Bronchial epithelial cell (primary cell): ENCODE data around the gene CD96. TPM values are rescaled to one million over a fixed set of nuclear protein-coding genes. Genes with fewer than 3 reads are reported as not detected.

Source experiments
- DNase-seq: peaks from one replicate; pipeline ENCODE4 v3.0.0-alpha.2; 2010; ENCODE audit warnings: low read depth
- FAIRE-seq: peaks from 2 replicates; lab custom pipeline; 2011; peaks lifted over from hg19 to GRCh38; lab: Jason Lieb, UNC
- H3K27me3 ChIP-seq: 2 replicates; pipeline ENCODE4 v1.5.1; 2011; ENCODE audit warnings: low read length; ENCODE audit not compliant: control insufficient read depth, insufficient read depth
- H3K36me3 ChIP-seq: 2 replicates; pipeline ENCODE4 v1.5.1; 2011; ENCODE audit warnings: low read length; ENCODE audit not compliant: control insufficient read depth, insufficient read depth
- H3K4me3 ChIP-seq: 2 replicates; pipeline ENCODE4 v1.5.1; 2011; ENCODE audit warnings: mild to moderate bottlenecking, low read depth, low read length, control low read depth
- total RNA-seq: library from RNA; depleted of rRNA; stranded (reverse); fragments of >200 nt; gene quantifications from 2 replicates; pipeline ENCODE4 v1.2.1, GENCODE V29; 2014
- TF ChIP-seq, protein P1 (sequence below): IDR thresholded peaks from 2 replicates; pipeline ENCODE4 v1.5.1; 2011; ENCODE audit warnings: mild to moderate bottlenecking, moderate library complexity, low read length, control low read depth, inconsistent platforms; ENCODE audit not compliant: insufficient read depth, severe bottlenecking

Gene CD96
- total RNA-seq, 1 donor from 2014 or later, result not detected

GRCh38 chr3:111688190-111688800, 146.3 kb downstream of the CD96 start:
- TF ChIP-seq, protein P1, sequence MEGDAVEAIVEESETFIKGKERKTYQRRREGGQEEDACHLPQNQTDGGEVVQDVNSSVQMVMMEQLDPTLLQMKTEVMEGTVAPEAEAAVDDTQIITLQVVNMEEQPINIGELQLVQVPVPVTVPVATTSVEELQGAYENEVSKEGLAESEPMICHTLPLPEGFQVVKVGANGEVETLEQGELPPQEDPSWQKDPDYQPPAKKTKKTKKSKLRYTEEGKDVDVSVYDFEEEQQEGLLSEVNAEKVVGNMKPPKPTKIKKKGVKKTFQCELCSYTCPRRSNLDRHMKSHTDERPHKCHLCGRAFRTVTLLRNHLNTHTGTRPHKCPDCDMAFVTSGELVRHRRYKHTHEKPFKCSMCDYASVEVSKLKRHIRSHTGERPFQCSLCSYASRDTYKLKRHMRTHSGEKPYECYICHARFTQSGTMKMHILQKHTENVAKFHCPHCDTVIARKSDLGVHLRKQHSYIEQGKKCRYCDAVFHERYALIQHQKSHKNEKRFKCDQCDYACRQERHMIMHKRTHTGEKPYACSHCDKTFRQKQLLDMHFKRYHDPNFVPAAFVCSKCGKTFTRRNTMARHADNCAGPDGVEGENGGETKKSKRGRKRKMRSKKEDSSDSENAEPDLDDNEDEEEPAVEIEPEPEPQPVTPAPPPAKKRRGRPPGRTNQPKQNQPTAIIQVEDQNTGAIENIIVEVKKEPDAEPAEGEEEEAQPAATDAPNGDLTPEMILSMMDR, result no peak
- DNase-seq (no peak), FAIRE-seq (no peak)
- Histone ChIP-seq H3K4me3 (no peak overlapping the region), H3K27me3 (no peaks in the 10 kb centered on the region), H3K36me3 (no peaks in the 10 kb centered on the region)

GRCh38 chr3:111690242-111690641, 148.2 kb downstream of the CD96 start:
- no peak for FAIRE-seq
- DNase-seq, result peak; percentile 25
- H3K27me3 ChIP-seq, result no peaks in the 10 kb centered on the region
- H3K36me3 ChIP-seq, result no peaks in the 10 kb centered on the region
- no peak overlapping the region for H3K4me3 ChIP-seq
- TF ChIP-seq, protein P1, result no peak

DNA sequence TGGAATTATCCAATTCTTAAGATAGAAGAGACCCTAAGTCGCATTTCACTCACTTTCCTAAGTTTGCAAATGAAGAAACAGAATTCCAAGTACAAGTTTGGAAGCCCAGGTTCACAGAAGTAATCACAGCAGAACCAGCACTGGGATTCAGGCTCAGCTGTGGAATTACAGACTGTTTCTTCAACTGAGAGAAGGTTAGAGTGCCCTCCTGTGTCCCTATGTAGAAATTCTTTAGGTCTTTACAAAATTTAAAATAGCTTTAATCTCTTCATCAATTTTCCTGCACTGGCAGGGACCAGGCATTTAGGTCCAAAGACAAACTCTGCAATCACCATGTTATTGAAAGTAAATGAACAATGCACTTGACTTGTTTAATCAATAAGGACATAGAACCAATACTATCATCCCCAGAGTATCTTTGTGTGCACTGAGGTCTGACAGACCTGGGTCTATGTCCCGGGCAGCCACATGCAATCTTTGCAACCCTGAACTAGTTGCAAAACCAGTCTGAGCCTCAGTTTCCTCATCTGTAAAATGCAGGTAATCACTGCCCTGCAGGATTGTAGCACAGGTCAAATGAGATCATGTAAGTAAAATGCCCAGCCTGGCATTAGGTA, 149.4 kb downstream of the CD96 start:
- no peak overlapping the region for H3K4me3 ChIP-seq
- DNase-seq, result peak; percentile 58

GRCh38 chr3:111692593-111693552, 150.9 kb downstream of the CD96 start:
- FAIRE-seq (no peak), DNase-seq (no peak)
- Histone ChIP-seq H3K4me3 (no peak overlapping the region), H3K36me3 (no peaks in the 10 kb centered on the region), H3K27me3 (no peaks in the 10 kb centered on the region)
- TF ChIP-seq, protein P1, result no peak

More for the DNA sequence above, 149.4 kb downstream of the CD96 start:
- no peaks in the 10 kb centered on the region for H3K27me3 ChIP-seq
- TF ChIP-seq, protein P1, result peak; percentile 59
- no peak for FAIRE-seq
- no peaks in the 10 kb centered on the region for H3K36me3 ChIP-seq

DNA sequence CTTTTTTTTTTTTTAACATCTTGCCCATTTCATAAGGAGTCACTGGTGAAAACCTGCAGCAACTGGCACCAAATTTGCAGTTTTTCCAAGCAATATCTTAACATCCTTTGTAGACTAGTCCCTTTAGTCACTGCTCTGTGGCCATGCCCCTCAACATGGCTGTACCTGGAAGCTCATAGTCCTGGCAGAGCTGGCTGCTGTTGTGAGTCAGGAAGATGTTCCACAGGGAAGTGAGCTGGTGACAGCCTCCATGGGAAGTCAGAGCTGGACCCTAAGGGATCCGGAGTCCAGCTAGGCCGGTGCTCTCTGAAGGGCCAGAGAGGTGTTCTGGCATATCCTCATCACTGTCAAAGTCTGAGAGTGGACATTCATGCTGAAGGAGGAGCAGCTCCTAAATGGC, 152.5 kb downstream of the CD96 start:
- peak; percentile 25 for DNase-seq
- FAIRE-seq, result peak; percentile 52

More for the DNA sequence above, 152.5 kb downstream of the CD96 start:
- H3K36me3 ChIP-seq, result no peaks in the 10 kb centered on the region
- no peaks in the 10 kb centered on the region for H3K27me3 ChIP-seq
- H3K4me3 ChIP-seq, result no peak overlapping the region
- TF ChIP-seq, protein P1, result no peak
